Neuronal stem cell (in vitro differentiated cells): Measurements from ENCODE around the gene BCAN.
A peak's percentile ranks its signal among the peaks of the same experiment; 100 is the strongest.

ENCODE experiments used
- DNase-seq: peaks from one replicate; pipeline ENCODE4 v3.0.0-alpha.2; 2013; ENCODE audit warnings: low spot score
- H2AFZ ChIP-seq: one replicate; pipeline ENCODE4 v1.6.1; 2013; ENCODE audit warnings: mild to moderate bottlenecking, low read length, inconsistent platforms
- H2AK5ac ChIP-seq: 2 replicates; pipeline ENCODE4 v1.6.1; 2013; ENCODE audit warnings: low read depth, mild to moderate bottlenecking, inconsistent platforms, low read length, moderate library complexity, mixed read lengths
- H2BK120ac ChIP-seq: 2 replicates; pipeline ENCODE4 v1.6.1; 2013; ENCODE audit warnings: low read depth, mild to moderate bottlenecking, inconsistent platforms, low read length, moderate library complexity, mixed read lengths
- H2BK12ac ChIP-seq: one replicate; pipeline ENCODE4 v1.6.1; 2013; ENCODE audit warnings: low read length, inconsistent platforms
- H2BK15ac ChIP-seq: 2 replicates; pipeline ENCODE4 v1.6.1; 2013; ENCODE audit warnings: mild to moderate bottlenecking, low read length, inconsistent platforms, mixed read lengths
- H2BK5ac ChIP-seq: one replicate; pipeline ENCODE4 v1.6.1; 2013; ENCODE audit warnings: inconsistent platforms, mild to moderate bottlenecking, low read length, moderate library complexity
- H3K14ac ChIP-seq: one replicate; pipeline ENCODE4 v1.6.1; 2013; ENCODE audit warnings: low read length, inconsistent platforms
- H3K18ac ChIP-seq: 2 replicates; pipeline ENCODE4 v1.6.1; 2013; ENCODE audit warnings: low read length, inconsistent platforms
- H3K23ac ChIP-seq: 2 replicates; pipeline ENCODE4 v1.6.1; 2013; ENCODE audit warnings: low read depth, mild to moderate bottlenecking, mixed read lengths, low read length, inconsistent platforms; ENCODE audit not compliant: poor library complexity
- H3K27ac ChIP-seq: replicated peaks from 3 replicates; pipeline ENCODE4 v1.5.1; 2013; ENCODE audit warnings: low read length, inconsistent platforms
- H3K27me3 ChIP-seq, 3 experiments: 2 replicates each; pipeline ENCODE4 v1.6.1; 2013; ENCODE audit warnings: low read length in 3 of 3, mild to moderate bottlenecking in 2 of 3, inconsistent platforms in 1 of 3, low read depth in 1 of 3, mixed read lengths in 1 of 3, moderate library complexity in 1 of 3; ENCODE audit not compliant: control insufficient read depth in 3 of 3, insufficient read depth in 3 of 3
- H3K36me3 ChIP-seq, 2 donors: replicated peaks in 1 of 2; 2 replicates each; pipeline ENCODE4 v1.6.1; 2013; ENCODE audit warnings: low read length in 2 of 2; ENCODE audit not compliant: control insufficient read depth in 2 of 2, insufficient read depth in 2 of 2
- H3K4ac ChIP-seq: 2 replicates; pipeline ENCODE4 v1.6.1; 2013; ENCODE audit warnings: inconsistent platforms, mild to moderate bottlenecking, low read length, moderate library complexity
- H3K4me1 ChIP-seq, 2 donors: 1 replicate in 1 of 2; 2 replicates in 1 of 2; pipeline ENCODE4 v1.6.1; 2013; ENCODE audit warnings: low read length in 2 of 2, low read depth in 1 of 2; ENCODE audit not compliant: control insufficient read depth in 2 of 2, insufficient read depth in 1 of 2
- H3K4me2 ChIP-seq: one replicate; pipeline ENCODE4 v1.6.1; 2013; ENCODE audit warnings: mild to moderate bottlenecking, low read length, inconsistent platforms; ENCODE audit not compliant: insufficient read depth, poor library complexity, severe bottlenecking
- H3K4me3 ChIP-seq, 2 donors: 2 replicates each; pipeline ENCODE4 v1.5.1; 2013; ENCODE audit warnings: low read length in 2 of 2, mild to moderate bottlenecking in 2 of 2, inconsistent platforms in 1 of 2, moderate library complexity in 1 of 2
- H3K79me1 ChIP-seq: one replicate; pipeline ENCODE4 v1.6.1; 2013; ENCODE audit warnings: low read depth, mild to moderate bottlenecking, inconsistent platforms, low read length, moderate library complexity
- H3K9ac ChIP-seq: one replicate; pipeline ENCODE4 v1.6.1; 2013; ENCODE audit warnings: mild to moderate bottlenecking, low read depth, low read length, inconsistent platforms; ENCODE audit not compliant: poor library complexity
- H3K9me3 ChIP-seq, 2 donors: replicated peaks in 1 of 2; 2 replicates each; pipeline versions ENCODE3 to v1.6.1; 2013; ENCODE audit warnings: low read length in 2 of 2, mild to moderate bottlenecking in 2 of 2, inconsistent platforms in 1 of 2, low read depth in 1 of 2, mixed read lengths in 1 of 2, moderate library complexity in 1 of 2; ENCODE audit not compliant: control insufficient read depth in 2 of 2, insufficient read depth in 1 of 2
- H4K8ac ChIP-seq: one replicate; pipeline ENCODE4 v1.6.1; 2013; ENCODE audit warnings: low read depth, mild to moderate bottlenecking, inconsistent platforms, low read length, moderate library complexity
- H4K91ac ChIP-seq: one replicate; pipeline ENCODE4 v1.6.1; 2013; ENCODE audit warnings: low read length, low read depth, mild to moderate bottlenecking, inconsistent platforms; ENCODE audit not compliant: poor library complexity
- WGBS, 2 donors: extraction: QIAGEN DNeasy Blood & Tissue Kit; methylation state at CpG; one replicate each; pipeline ENCODE4 v1.1.7; 2013; ENCODE audit warnings: missing lambda C conversion rate in 2 of 2, mixed read lengths in 1 of 2; ENCODE audit not compliant: insufficient read length in 2 of 2, insufficient replicate concordance in 1 of 2; ENCODE audit errors: extremely low coverage in 2 of 2; 5-methylcytosine and 5-hydroxymethylcytosine counted together

BCAN gene

DNA sequence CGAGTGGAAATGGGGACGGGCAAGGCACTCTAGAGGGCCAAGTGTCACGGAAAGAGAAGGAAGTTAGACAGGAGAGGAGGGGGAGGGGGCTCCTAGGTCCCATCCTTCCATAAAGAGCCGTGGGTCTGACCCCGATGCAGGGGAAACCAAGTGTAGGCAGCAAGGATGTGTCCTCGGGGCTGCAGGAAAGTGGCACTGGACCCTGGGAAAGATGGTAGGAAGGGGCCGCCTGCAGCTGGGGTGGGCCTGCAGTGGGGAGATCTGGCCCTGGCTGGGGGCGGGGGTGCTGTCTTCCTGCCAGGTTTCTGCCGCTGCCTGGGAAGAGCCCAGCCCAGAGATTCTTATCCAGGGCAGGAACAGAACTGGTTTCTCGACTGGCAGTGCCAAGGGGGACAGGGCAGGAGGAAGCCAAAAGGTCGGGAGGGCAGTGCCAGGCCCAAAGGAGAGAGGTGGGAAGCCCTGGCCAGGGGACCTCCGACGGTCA, 50.6 kb downstream of the BCAN start:
- Histone ChIP-seq H3K4ac (peak overlapping the region; percentile 80), H3K4me3 (no peak overlapping the region), H3K36me3 (no peaks in the 10 kb centered on the region), H3K18ac (peak overlapping the region; percentile 86), H4K8ac (no peak overlapping the region), H2BK120ac (peak overlapping the region; percentile 98), H3K9me3 (no peaks in the 10 kb centered on the region), H3K27me3 (peaks cover 0 to 18% (median 0%) of the 10 kb centered on the region in 3 experiments), H3K14ac (no peak overlapping the region), H3K4me1 (peaks cover 47 to 54% of the 10 kb centered on the region in 2 donors), H3K23ac (peak overlapping the region; percentile 52), H3K79me1 (no peaks in the 10 kb centered on the region), H3K9ac (peak overlapping the region; percentile 31), H4K91ac (peak overlapping the region; percentile 66), H2BK12ac (peak overlapping the region; percentile 95), H2BK15ac (peak overlapping the region; percentile 92), H2AFZ (peak overlapping the region; percentile 67), H3K27ac (peak overlapping the region; percentile 71), H2AK5ac (peak overlapping the region; percentile 99), H3K4me2 (peak overlapping the region; percentile 51), H2BK5ac (peak overlapping the region; percentile 63)
- DNase-seq: no peak
- no CpG with 5 or more reads among the region's 13 CpGs for WGBS, 2 donors

DNA sequence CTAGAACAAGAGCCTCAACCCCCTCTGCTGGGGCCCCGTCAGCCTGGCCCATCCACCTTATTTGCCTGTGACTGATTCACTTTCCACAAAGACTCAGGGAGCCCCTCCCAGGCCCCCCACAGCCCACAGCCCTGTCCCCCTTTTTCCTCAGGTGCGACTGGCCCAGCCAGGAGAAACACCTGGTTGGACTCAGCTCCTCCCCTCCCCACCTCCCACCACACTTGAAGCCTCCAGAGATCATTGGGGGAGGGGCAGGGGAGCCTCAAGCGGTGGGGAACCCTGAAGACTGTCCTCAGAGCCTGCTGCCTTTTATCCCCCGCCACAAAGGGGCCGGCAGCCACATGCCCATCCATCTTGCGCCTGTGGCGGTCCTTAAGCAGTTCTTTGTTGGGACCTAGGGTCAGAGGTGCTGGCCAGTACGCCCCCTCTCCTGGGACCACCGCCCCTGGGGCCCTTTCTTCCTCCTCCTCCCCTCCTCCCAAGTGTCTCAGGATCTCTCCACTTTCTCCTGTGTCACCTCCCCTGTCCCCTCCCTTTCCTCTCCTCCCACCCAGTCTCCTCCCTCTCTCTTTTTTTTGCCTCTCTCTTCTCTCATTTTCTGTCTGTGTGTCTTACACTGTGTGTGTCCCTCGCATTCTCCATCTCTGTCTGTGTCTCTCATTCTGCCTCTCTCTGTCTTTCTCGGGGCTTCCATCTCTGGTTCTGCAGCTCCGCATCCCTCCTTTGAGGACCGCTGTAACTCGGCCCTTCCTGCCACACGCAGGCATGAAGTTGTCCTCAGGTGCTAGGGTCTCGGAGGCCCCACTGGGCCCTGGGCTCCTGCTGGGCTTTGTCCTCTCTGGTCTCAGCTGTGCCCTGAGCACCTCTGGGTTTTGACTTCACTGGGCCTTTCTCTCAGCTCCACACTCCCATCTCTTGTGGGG, 51.3 kb downstream of the BCAN start:
- no peak overlapping the region for H3K14ac ChIP-seq
- H2AFZ ChIP-seq: peak overlapping the region; percentile 67
- peaks cover 0 to 18% (median 0%) of the 10 kb centered on the region in 3 experiments for H3K27me3 ChIP-seq
- H3K4me1 ChIP-seq: peaks cover 47 to 56% of the 10 kb centered on the region in 2 donors
- peak overlapping the region; percentile 66 for H4K91ac ChIP-seq
- H2BK15ac ChIP-seq: peak overlapping the region; percentile 92
- H3K36me3 ChIP-seq: peaks cover 0 to 3% of the 10 kb centered on the region in 2 donors
- peak; percentile 81 for DNase-seq
- WGBS, 2 donors: no CpG with 5 or more reads among the region's 16 CpGs
- no peaks in the 10 kb centered on the region for H3K79me1 ChIP-seq
- H2BK12ac ChIP-seq: peak overlapping the region; percentile 80
- peak overlapping the region; percentile 99 for H2AK5ac ChIP-seq
- peak overlapping the region; percentile 51 for H3K4me2 ChIP-seq
- H2BK120ac ChIP-seq: peak overlapping the region; percentile 98
- peak overlapping the region; percentile 71 for H3K27ac ChIP-seq
- peak overlapping the region; percentile 63 for H2BK5ac ChIP-seq
- no peaks in the 10 kb centered on the region for H3K9me3 ChIP-seq
- peak overlapping the region; percentile 38 for H3K9ac ChIP-seq
- H3K23ac ChIP-seq: no peak overlapping the region
- no peak overlapping the region for H4K8ac ChIP-seq
- peak overlapping the region; percentile 86 for H3K18ac ChIP-seq
- H3K4me3 ChIP-seq: no peak overlapping the region
- H3K4ac ChIP-seq: no peak overlapping the region

DNA sequence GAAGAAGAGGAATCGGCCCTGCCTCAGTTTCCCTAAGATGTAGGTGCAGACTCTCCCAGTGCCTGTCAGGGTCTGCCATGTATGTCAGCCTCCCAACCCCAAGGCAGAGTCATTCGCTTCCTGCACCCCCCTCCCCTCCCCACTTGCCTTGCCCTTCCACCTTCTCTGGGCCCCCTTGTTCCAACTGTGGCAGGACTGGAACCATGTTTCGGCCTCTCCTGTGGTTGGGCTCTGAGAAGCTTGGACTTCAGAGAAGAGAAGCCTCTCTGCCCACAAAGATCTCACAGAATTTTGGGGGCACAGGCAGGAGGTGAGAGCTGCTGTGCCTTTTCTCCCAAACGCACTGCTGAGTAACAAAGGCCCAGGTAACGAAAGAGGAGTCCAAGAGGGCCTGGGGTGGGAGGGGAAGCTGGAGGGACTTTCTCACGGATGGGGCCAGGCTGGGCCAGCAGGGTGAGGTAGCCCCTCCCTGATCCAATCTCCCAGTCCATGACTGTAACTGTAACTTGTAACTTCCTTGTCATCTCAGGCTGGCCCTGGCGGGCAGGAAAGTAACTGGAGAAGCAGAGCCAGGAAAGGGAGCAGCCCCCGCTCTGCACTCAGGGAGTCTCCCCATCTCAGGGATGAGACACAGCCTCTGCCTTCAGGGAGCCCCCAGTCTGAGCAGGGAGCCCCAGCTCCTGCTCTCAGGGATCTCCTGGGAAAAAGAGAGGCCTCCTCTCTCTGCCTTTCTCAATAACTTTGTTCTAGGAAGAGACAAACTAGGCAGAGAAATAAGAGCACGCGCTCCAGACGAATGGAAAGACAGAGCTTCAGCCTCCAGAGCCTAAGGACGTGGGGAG, 52.2 kb downstream of the BCAN start:
- WGBS, 2 donors: no CpG with 5 or more reads among the region's 12 CpGs
- H3K27ac ChIP-seq: peak overlapping the region; percentile 71
- no peak overlapping the region for H3K4me3 ChIP-seq
- peaks cover 47 to 56% of the 10 kb centered on the region in 2 donors for H3K4me1 ChIP-seq
- no peak overlapping the region for H3K4ac ChIP-seq
- no peak overlapping the region for H3K9ac ChIP-seq
- H3K14ac ChIP-seq: no peak overlapping the region
- no peak overlapping the region for H3K4me2 ChIP-seq
- no peak for DNase-seq
- peaks cover 0 to 18% (median 0%) of the 10 kb centered on the region in 3 experiments for H3K27me3 ChIP-seq
- H2AFZ ChIP-seq: peak overlapping the region; percentile 27
- peak overlapping the region; percentile 82 for H2AK5ac ChIP-seq
- H3K23ac ChIP-seq: no peak overlapping the region
- no peaks in the 10 kb centered on the region for H3K79me1 ChIP-seq
- peaks cover 7 to 8% of the 10 kb centered on the region in 2 donors for H3K36me3 ChIP-seq
- no peak overlapping the region for H4K8ac ChIP-seq
- no peaks in the 10 kb centered on the region for H3K9me3 ChIP-seq
- peak overlapping the region; percentile 63 for H2BK5ac ChIP-seq
- H3K18ac ChIP-seq: peak overlapping the region; percentile 77
- peak overlapping the region; percentile 3 for H2BK120ac ChIP-seq
- H4K91ac ChIP-seq: no peak overlapping the region
- H2BK15ac ChIP-seq: peak overlapping the region; percentile 40
- H2BK12ac ChIP-seq: peak overlapping the region; percentile 80
